Thyroid gland (tissue), 4 donors: ENCODE results near the gene LIX1L.

Source experiments
- CTCF ChIP-seq, 6 experiments: fragments of 200-600 bp in 3 of 6; fragments of 450-650 bp in 3 of 6; sonication (generic) in 3 of 6; IDR thresholded peaks; one replicate each; pipeline ENCODE4 v1.5.1; 2016 to 2019; ENCODE audit warnings: antibody characterized with exemption in 6 of 6, mild to moderate bottlenecking in 2 of 6, inconsistent platforms in 1 of 6, moderate library complexity in 1 of 6
- POLR2A ChIP-seq, 2 donors: fragments of 450-650 bp; IDR thresholded peaks; one replicate each; pipeline ENCODE4 v1.6.1; 2017; ENCODE audit warnings: antibody characterized with exemption in 2 of 2, mild to moderate bottlenecking in 2 of 2, moderate library complexity in 1 of 2

- TF ChIP-seq POLR2A (IDR thresholded peaks at IDR 0.05) (no peak), CTCF (IDR thresholded peaks at IDR 0.05) (no peak)
Observed at GRCh38 chr1:145995148-145995881, 37.5 kb upstream of the LIX1L start.
